Liver (tissue), 3 donors: ENCODE data around the gene LARGE1.

Experiments used
- ATF3 ChIP-seq: IDR thresholded peaks from 2 replicates; pipeline ENCODE4 v1.6.1; 2016; ENCODE audit warnings: antibody characterized with exemption
- FOXA1 ChIP-seq: IDR thresholded peaks from 2 replicates; pipeline ENCODE4 v1.6.1; 2016; ENCODE audit warnings: antibody characterized with exemption
- GABPA ChIP-seq, 2 donors: IDR thresholded peaks in 1 of 2; conservative IDR thresholded peaks in 1 of 2; 2 replicates each; pipeline ENCODE4 v1.6.1; 2016; ENCODE audit warnings: antibody characterized with exemption in 2 of 2, mild to moderate bottlenecking in 1 of 2, moderate library complexity in 1 of 2
- HNF4G ChIP-seq: IDR thresholded peaks from 2 replicates; pipeline ENCODE4 v1.6.1; 2016; ENCODE audit warnings: antibody characterized with exemption
- JUND ChIP-seq, 2 donors: IDR thresholded peaks; 2 replicates each; pipeline ENCODE4 v1.6.1; 2016; ENCODE audit warnings: antibody characterized with exemption in 2 of 2
- MAX ChIP-seq: IDR thresholded peaks from 2 replicates; pipeline ENCODE4 v1.6.1; 2016; ENCODE audit warnings: antibody characterized with exemption
- RAD21 ChIP-seq, 2 donors: IDR thresholded peaks; 2 replicates each; pipeline ENCODE4 v1.6.1; 2016; ENCODE audit warnings: antibody characterized with exemption in 2 of 2, mild to moderate bottlenecking in 2 of 2
- RXRA ChIP-seq, 2 donors: IDR thresholded peaks; 2 replicates each; pipeline ENCODE4 v1.6.1; 2017 to 2018; ENCODE audit warnings: antibody characterized with exemption in 2 of 2, mild to moderate bottlenecking in 1 of 2
- SP1 ChIP-seq: IDR thresholded peaks from 2 replicates; pipeline ENCODE4 v1.6.1; 2018; ENCODE audit warnings: antibody characterized with exemption, mild to moderate bottlenecking
- TAF1 ChIP-seq: conservative IDR thresholded peaks from 2 replicates; pipeline ENCODE4 v1.6.1; 2016; ENCODE audit warnings: antibody characterized with exemption, mild to moderate bottlenecking
- YY1 ChIP-seq: IDR thresholded peaks from 2 replicates; pipeline ENCODE4 v1.6.1; 2016; ENCODE audit warnings: antibody characterized with exemption, mild to moderate bottlenecking
- ZBTB33 ChIP-seq: IDR thresholded peaks from 2 replicates; pipeline ENCODE4 v1.6.1; 2016; ENCODE audit warnings: antibody characterized with exemption
- TF ChIP-seq, protein P1 (sequence below): fragments of 150-350 bp; IDR thresholded peaks from 2 replicates; pipeline ENCODE4 v1.5.1; 2017; ENCODE audit warnings: improper control_type of control experiment, low read depth, low read length; ENCODE audit not compliant: missing input control
- TF ChIP-seq, protein P2 (sequence below): IDR thresholded peaks from 2 replicates; pipeline ENCODE4 v1.6.1; 2016; ENCODE audit warnings: antibody characterized with exemption, mild to moderate bottlenecking
- donor health status: healthy.
- donor health status: healthy.

DNA sequence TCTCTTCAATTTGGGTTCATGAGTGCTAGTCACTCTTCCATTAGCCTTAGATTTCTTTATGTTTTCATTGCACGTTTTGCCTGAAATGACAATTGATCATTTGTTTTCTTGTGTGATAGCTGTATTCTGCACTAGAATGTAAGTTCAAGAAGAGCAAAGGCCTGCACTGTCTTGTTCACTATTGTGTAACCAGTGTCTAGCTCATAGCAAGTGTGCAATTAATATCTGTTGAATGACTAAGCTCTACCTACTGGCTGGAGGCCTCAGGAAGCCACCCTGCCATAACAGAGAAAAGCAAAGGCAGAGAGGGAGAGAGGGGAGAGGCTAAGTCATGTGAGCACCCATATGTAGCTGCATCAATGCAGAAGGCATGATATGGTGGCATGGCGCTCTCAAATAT, 569.3 kb downstream of the LARGE1 start:
- TF ChIP-seq ATF3 (no peak), MAX (no peak), SP1 (no peak), TAF1 (no peak), FOXA1 (no peak), YY1 (no peak), RXRA (IDR thresholded peaks at IDR 0.05) (no peak), GABPA (IDR thresholded peaks at IDR 0.05 in 1 of 2, conservative IDR thresholded peaks at IDR 0.05 in 1 of 2) (no peak), JUND (IDR thresholded peaks at IDR 0.05) (no peak), ZBTB33 (no peak), RAD21 (IDR thresholded peaks at IDR 0.05) (no peak), HNF4G (no peak)
- TF ChIP-seq, protein P1, sequence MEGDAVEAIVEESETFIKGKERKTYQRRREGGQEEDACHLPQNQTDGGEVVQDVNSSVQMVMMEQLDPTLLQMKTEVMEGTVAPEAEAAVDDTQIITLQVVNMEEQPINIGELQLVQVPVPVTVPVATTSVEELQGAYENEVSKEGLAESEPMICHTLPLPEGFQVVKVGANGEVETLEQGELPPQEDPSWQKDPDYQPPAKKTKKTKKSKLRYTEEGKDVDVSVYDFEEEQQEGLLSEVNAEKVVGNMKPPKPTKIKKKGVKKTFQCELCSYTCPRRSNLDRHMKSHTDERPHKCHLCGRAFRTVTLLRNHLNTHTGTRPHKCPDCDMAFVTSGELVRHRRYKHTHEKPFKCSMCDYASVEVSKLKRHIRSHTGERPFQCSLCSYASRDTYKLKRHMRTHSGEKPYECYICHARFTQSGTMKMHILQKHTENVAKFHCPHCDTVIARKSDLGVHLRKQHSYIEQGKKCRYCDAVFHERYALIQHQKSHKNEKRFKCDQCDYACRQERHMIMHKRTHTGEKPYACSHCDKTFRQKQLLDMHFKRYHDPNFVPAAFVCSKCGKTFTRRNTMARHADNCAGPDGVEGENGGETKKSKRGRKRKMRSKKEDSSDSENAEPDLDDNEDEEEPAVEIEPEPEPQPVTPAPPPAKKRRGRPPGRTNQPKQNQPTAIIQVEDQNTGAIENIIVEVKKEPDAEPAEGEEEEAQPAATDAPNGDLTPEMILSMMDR, result no peak
- TF ChIP-seq, protein P2, sequence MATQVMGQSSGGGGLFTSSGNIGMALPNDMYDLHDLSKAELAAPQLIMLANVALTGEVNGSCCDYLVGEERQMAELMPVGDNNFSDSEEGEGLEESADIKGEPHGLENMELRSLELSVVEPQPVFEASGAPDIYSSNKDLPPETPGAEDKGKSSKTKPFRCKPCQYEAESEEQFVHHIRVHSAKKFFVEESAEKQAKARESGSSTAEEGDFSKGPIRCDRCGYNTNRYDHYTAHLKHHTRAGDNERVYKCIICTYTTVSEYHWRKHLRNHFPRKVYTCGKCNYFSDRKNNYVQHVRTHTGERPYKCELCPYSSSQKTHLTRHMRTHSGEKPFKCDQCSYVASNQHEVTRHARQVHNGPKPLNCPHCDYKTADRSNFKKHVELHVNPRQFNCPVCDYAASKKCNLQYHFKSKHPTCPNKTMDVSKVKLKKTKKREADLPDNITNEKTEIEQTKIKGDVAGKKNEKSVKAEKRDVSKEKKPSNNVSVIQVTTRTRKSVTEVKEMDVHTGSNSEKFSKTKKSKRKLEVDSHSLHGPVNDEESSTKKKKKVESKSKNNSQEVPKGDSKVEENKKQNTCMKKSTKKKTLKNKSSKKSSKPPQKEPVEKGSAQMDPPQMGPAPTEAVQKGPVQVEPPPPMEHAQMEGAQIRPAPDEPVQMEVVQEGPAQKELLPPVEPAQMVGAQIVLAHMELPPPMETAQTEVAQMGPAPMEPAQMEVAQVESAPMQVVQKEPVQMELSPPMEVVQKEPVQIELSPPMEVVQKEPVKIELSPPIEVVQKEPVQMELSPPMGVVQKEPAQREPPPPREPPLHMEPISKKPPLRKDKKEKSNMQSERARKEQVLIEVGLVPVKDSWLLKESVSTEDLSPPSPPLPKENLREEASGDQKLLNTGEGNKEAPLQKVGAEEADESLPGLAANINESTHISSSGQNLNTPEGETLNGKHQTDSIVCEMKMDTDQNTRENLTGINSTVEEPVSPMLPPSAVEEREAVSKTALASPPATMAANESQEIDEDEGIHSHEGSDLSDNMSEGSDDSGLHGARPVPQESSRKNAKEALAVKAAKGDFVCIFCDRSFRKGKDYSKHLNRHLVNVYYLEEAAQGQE, result no peak
